ENCODE data around the gene EDNRA. TPM values are rescaled to one million over a fixed set of nuclear protein-coding genes. Genes with fewer than 3 reads are reported as not detected.
A peak's percentile ranks its signal among the peaks of the same experiment; 100 is the strongest.

The EDNRA gene
- total RNA-seq, 1 donor from 2014 or later = 41.5 TPM

DNA sequence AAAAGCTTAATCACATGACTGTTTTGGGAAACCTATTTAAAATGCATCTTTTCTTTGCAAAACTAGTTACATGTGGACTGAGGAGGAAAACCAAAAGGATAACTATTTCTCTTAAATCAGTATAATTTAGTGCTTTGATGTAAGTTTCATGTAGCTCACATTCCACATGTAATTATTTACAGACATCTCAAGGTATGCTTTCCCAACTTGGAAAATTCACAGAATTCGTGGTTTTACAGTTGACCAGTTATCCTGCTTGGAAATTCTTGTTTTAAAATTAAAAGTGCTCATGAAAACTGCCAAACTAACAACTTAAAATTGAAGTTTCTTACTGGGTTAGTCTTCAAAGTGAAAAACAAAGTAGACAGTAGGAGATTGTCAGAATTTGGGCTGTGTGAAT is 52.4 kb downstream of the EDNRA start:
- no peaks in the 10 kb centered on the region for H3K9me3 ChIP-seq
- H3K27ac ChIP-seq = no peak overlapping the region
- peaks cover 6% of the 10 kb centered on the region for H3K4me1 ChIP-seq
- no peak overlapping the region for H3K4me3 ChIP-seq
- H3K27me3 ChIP-seq = no peaks in the 10 kb centered on the region
- H3K36me3 ChIP-seq = no peaks in the 10 kb centered on the region
- no peak for TF ChIP-seq POLR2A (IDR thresholded peaks at IDR 0.05)
- no peak for TF ChIP-seq POLR2AphosphoS5 (IDR thresholded peaks at IDR 0.05; ENCODE audit: insufficient read depth in 1 of 2, low read depth in 1 of 2)
- TF ChIP-seq, protein P1, sequence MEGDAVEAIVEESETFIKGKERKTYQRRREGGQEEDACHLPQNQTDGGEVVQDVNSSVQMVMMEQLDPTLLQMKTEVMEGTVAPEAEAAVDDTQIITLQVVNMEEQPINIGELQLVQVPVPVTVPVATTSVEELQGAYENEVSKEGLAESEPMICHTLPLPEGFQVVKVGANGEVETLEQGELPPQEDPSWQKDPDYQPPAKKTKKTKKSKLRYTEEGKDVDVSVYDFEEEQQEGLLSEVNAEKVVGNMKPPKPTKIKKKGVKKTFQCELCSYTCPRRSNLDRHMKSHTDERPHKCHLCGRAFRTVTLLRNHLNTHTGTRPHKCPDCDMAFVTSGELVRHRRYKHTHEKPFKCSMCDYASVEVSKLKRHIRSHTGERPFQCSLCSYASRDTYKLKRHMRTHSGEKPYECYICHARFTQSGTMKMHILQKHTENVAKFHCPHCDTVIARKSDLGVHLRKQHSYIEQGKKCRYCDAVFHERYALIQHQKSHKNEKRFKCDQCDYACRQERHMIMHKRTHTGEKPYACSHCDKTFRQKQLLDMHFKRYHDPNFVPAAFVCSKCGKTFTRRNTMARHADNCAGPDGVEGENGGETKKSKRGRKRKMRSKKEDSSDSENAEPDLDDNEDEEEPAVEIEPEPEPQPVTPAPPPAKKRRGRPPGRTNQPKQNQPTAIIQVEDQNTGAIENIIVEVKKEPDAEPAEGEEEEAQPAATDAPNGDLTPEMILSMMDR (IDR thresholded peaks at IDR 0.05) = no peak
- DNase-seq (ENCODE audit: extremely low spot score in 2 of 2) = no peak
- intact Hi-C loops (cut with DNase I) = no loop called here

DNA sequence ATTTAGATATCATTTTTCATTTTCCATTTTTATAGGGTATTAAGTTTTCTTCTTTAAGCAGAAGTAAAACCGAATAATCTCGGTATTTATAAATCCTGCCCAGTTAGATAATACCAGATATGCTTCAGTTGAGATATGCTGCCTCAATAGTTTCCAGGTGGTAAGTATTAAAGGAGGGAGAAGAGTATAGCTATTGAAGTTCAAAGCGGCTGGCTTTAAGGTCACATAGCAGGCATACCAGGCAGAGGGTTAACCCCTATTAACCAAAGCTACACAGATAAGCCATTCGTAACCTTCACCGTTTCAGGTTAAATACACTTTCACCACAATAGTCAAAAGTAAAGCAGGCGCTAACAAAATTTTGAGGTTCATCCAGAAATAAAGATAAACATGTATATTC is 54.2 kb downstream of the EDNRA start:
- Histone ChIP-seq H3K27me3 (no peaks in the 10 kb centered on the region), H3K4me1 (peaks cover 6% of the 10 kb centered on the region), H3K27ac (no peak overlapping the region), H3K36me3 (no peaks in the 10 kb centered on the region), H3K4me3 (no peak overlapping the region), H3K9me3 (no peaks in the 10 kb centered on the region)
- no peak for DNase-seq (ENCODE audit: extremely low spot score in 2 of 2)
- intact Hi-C loops (cut with DNase I) = no loop called here
- TF ChIP-seq, protein P1 (IDR thresholded peaks at IDR 0.05) = no peak
- no peak for TF ChIP-seq POLR2AphosphoS5 (IDR thresholded peaks at IDR 0.05; ENCODE audit: insufficient read depth in 1 of 2, low read depth in 1 of 2)
- TF ChIP-seq POLR2A (IDR thresholded peaks at IDR 0.05) = no peak

DNA sequence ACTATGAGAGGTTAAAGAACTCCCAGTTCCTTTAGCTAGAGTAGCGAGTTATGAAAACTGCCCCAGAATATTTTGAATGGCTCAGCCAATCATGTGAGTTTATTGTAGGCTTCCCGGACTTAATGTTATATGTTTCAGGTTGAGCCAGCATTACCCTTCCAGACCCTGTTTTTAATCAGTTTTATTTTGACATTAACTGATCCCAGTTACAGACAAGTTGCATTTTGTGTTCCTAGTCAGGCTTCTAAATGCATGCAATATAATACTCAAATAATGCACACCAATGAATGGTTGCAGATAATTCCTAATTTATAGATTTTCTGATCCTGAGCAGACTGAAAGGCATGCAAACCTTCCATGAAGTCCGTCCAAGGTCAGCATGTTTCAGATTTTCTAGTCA is 57.8 kb downstream of the EDNRA start:
- Histone ChIP-seq H3K27ac (no peak overlapping the region), H3K4me1 (peaks cover 19% of the 10 kb centered on the region), H3K4me3 (no peak overlapping the region), H3K9me3 (no peaks in the 10 kb centered on the region), H3K27me3 (no peaks in the 10 kb centered on the region), H3K36me3 (no peaks in the 10 kb centered on the region)
- DNase-seq (ENCODE audit: extremely low spot score in 2 of 2) = no peak
- intact Hi-C loops (cut with DNase I) = no loop called here
- TF ChIP-seq POLR2A (IDR thresholded peaks at IDR 0.05) (no peak), POLR2AphosphoS5 (IDR thresholded peaks at IDR 0.05; ENCODE audit: insufficient read depth in 1 of 2, low read depth in 1 of 2) (no peak)
- TF ChIP-seq, protein P1 (IDR thresholded peaks at IDR 0.05) = no peak

DNA sequence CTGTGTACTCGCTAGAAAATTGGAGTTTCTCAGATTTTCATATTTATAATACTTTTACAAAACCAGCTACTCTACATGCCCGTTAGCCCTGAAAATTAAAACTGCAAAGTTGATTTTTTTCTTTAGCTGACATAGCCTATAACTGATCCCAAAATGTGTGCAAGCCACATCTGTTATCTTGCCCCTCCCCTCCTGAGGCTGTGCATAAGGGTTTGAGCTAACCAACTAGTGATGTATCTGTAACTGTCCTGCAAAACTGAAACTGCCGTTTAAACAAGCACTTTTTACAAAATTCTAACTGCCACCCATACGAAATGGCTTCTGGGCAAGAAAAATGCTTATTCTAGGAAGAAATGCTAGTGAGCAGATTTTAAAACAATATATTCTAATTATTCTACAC is 59.1 kb downstream of the EDNRA start:
- no peak overlapping the region for H3K4me3 ChIP-seq
- H3K27ac ChIP-seq = no peak overlapping the region
- TF ChIP-seq POLR2AphosphoS5 (IDR thresholded peaks at IDR 0.05; ENCODE audit: insufficient read depth in 1 of 2, low read depth in 1 of 2) = no peak
- no peak for TF ChIP-seq POLR2A (IDR thresholded peaks at IDR 0.05)
- TF ChIP-seq, protein P1 (IDR thresholded peaks at IDR 0.05) = no peak
- DNase-seq (ENCODE audit: extremely low spot score in 2 of 2) = no peak
- no peaks in the 10 kb centered on the region for H3K27me3 ChIP-seq
- intact Hi-C loops (cut with DNase I) = no loop called here
- H3K36me3 ChIP-seq = no peaks in the 10 kb centered on the region
- H3K9me3 ChIP-seq = no peaks in the 10 kb centered on the region
- peaks cover 13% of the 10 kb centered on the region for H3K4me1 ChIP-seq

DNA sequence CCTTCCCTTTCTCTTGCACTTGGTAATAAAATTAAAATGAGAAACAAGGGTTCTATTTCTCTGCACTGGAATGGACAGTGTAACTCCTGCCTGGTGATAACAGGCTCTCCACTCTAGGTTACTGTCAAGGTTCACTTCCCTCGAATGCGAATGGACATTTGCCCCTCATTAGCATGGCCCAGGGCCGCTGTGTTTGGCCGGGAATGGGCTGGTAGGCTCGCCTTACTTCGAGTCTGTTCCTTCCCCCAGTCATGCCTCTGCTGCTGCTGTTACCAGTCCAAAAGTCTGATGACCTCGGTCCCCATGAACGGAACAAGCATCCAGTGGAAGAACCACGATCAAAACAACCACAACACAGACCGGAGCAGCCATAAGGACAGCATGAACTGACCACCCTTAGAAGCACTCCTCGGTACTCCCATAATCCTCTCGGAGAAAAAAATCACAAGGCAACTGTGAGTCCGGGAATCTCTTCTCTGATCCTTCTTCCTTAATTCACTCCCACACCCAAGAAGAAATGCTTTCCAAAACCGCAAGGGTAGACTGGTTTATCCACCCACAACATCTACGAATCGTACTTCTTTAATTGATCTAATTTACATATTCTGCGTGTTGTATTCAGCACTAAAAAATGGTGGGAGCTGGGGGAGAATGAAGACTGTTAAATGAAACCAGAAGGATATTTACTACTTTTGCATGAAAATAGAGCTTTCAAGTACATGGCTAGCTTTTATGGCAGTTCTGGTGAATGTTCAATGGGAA is 61.5 kb downstream of the EDNRA start:
- H3K27me3 ChIP-seq = no peaks in the 10 kb centered on the region
- H3K4me3 ChIP-seq = no peak overlapping the region
- H3K36me3 ChIP-seq = no peaks in the 10 kb centered on the region
- DNase-seq (ENCODE audit: extremely low spot score in 2 of 2) = no peak
- peaks cover 13% of the 10 kb centered on the region for H3K4me1 ChIP-seq
- intact Hi-C loops (cut with DNase I) = no loop called here
- peak overlapping the region; percentile 42 for H3K27ac ChIP-seq
- TF ChIP-seq POLR2A (IDR thresholded peaks at IDR 0.05) (no peak), POLR2AphosphoS5 (IDR thresholded peaks at IDR 0.05; ENCODE audit: insufficient read depth in 1 of 2, low read depth in 1 of 2) (no peak)
- TF ChIP-seq, protein P1 (IDR thresholded peaks at IDR 0.05) = no peak
- H3K9me3 ChIP-seq = no peaks in the 10 kb centered on the region
